Endothelial cell of hepatic sinusoid (primary cell): ENCODE data around the gene MYO3B.
"Not testable (repeated sequence)": the region's sequence is repeated elsewhere in the genome, so short reads cannot be mapped to it uniquely, and the experiment has no call there.

ENCODE experiments used
- in situ Hi-C: cut with HindIII; loops from 2 replicates; pipeline ENCODE4 v1.10.0; 2017; ENCODE audit warnings: low sequenced_read_pairs

MYO3B gene

GRCh38 chr2:170582313-170582712 is 404.4 kb downstream of the MYO3B start:
- in situ Hi-C loops, result no loop called here

GRCh38 chr2:170582751-170583463 is 405.0 kb downstream of the MYO3B start:
- in situ Hi-C loops, result no loop called here

- in situ Hi-C loops, result no loop called here
Measured at GRCh38 chr2:170585067-170585466, 407.1 kb downstream of the MYO3B start.

- in situ Hi-C loops, result no loop called here
Measured at GRCh38 chr2:170586571-170587095, 408.7 kb downstream of the MYO3B start.

GRCh38 chr2:170587117-170587516 is 409.2 kb downstream of the MYO3B start:
- in situ Hi-C loops, result no loop called here

- in situ Hi-C loops, result no loop called here
Measured at GRCh38 chr2:170587922-170588321, 410.0 kb downstream of the MYO3B start.

GRCh38 chr2:170588729-170589128 is 410.8 kb downstream of the MYO3B start:
- in situ Hi-C loops, result no loop called here

- in situ Hi-C loops, result no loop called here
Measured at GRCh38 chr2:170596576-170596975, 418.6 kb downstream of the MYO3B start.

GRCh38 chr2:170598067-170598395 is 420.1 kb downstream of the MYO3B start:
- in situ Hi-C loops, result no loop called here

- in situ Hi-C loops, result no loop called here
Measured at GRCh38 chr2:170601489-170601888, 423.5 kb downstream of the MYO3B start.

- in situ Hi-C loops, result no loop called here
Measured at GRCh38 chr2:170605862-170606261, 427.9 kb downstream of the MYO3B start.

GRCh38 chr2:170607171-170607570 is 429.2 kb downstream of the MYO3B start:
- in situ Hi-C loops, result no loop called here

- in situ Hi-C loops, result loop anchor here (5.0 kb wide), 1 partner anchor 82 kb away; no protein-coding TSS in a partner anchor
Measured at GRCh38 chr2:170610615-170611014, 432.7 kb downstream of the MYO3B start.

GRCh38 chr2:170618948-170619347 is 441.0 kb downstream of the MYO3B start:
- in situ Hi-C loops, result not testable (repeated sequence)

- in situ Hi-C loops, result not testable (repeated sequence)
Measured at GRCh38 chr2:170635094-170635493, 457.1 kb downstream of the MYO3B start.

GRCh38 chr2:170639635-170640034 is 461.7 kb downstream of the MYO3B start:
- in situ Hi-C loops, result no loop called here

- in situ Hi-C loops, result no loop called here
Measured at GRCh38 chr2:170641961-170642360, 464.0 kb downstream of the MYO3B start.

- in situ Hi-C loops, result no loop called here
Measured at GRCh38 chr2:170643346-170643745, 465.4 kb downstream of the MYO3B start.

GRCh38 chr2:170647741-170648436 is 469.9 kb downstream of the MYO3B start:
- in situ Hi-C loops, result no loop called here

GRCh38 chr2:170651624-170652325 is 473.8 kb downstream of the MYO3B start:
- in situ Hi-C loops, result no loop called here

GRCh38 chr2:170652637-170653417 is 474.9 kb downstream of the MYO3B start:
- in situ Hi-C loops, result no loop called here
